HG02588 (cell line): ENCODE measurements around the gene ARHGAP15.

Experiments used
- ATAC-seq: cut with Tn5 transposase; IDR thresholded peaks from one replicate; pipeline ENCODE4 v1.9.1; 2021; ENCODE audit warnings: mild to moderate bottlenecking, moderate library complexity; ENCODE audit not compliant: unreplicated experiment

ARHGAP15 gene

GRCh38 chr2:143607231-143608062, 478.2 kb downstream of the ARHGAP15 start:
- no peak for ATAC-seq

- no peak for ATAC-seq
Observed at GRCh38 chr2:143608063-143608423, 478.8 kb downstream of the ARHGAP15 start.

- no peak for ATAC-seq
Observed at GRCh38 chr2:143608758-143609157, 479.5 kb downstream of the ARHGAP15 start.

GRCh38 chr2:143611336-143611735, 482.1 kb downstream of the ARHGAP15 start:
- no peak for ATAC-seq

GRCh38 chr2:143615562-143615961, 486.3 kb downstream of the ARHGAP15 start:
- no peak for ATAC-seq

GRCh38 chr2:143616452-143616851, 487.2 kb downstream of the ARHGAP15 start:
- no peak for ATAC-seq

- ATAC-seq = no peak
Observed at GRCh38 chr2:143617803-143618415, 488.7 kb downstream of the ARHGAP15 start.

GRCh38 chr2:143622106-143622505, 492.9 kb downstream of the ARHGAP15 start:
- ATAC-seq = no peak

- ATAC-seq = no peak
Observed at GRCh38 chr2:143623231-143623908, 494.2 kb downstream of the ARHGAP15 start.

GRCh38 chr2:143623909-143624260, 494.7 kb downstream of the ARHGAP15 start:
- ATAC-seq = no peak

- ATAC-seq = no peak
Observed at GRCh38 chr2:143629340-143629739, 500.1 kb downstream of the ARHGAP15 start.

GRCh38 chr2:143632751-143633374, 503.6 kb downstream of the ARHGAP15 start:
- no peak for ATAC-seq

- no peak for ATAC-seq
Observed at GRCh38 chr2:143633419-143633818, 504.2 kb downstream of the ARHGAP15 start.

- no peak for ATAC-seq
Observed at GRCh38 chr2:143635302-143635701, 506.1 kb downstream of the ARHGAP15 start.

- no peak for ATAC-seq
Observed at GRCh38 chr2:143635936-143636335, 506.7 kb downstream of the ARHGAP15 start.

GRCh38 chr2:143640826-143641225, 511.6 kb downstream of the ARHGAP15 start:
- no peak for ATAC-seq

- ATAC-seq = no peak
Observed at GRCh38 chr2:143645921-143646645, 516.9 kb downstream of the ARHGAP15 start.

GRCh38 chr2:143649226-143649740, 520.1 kb downstream of the ARHGAP15 start:
- ATAC-seq = no peak

GRCh38 chr2:143652692-143653091, 523.5 kb downstream of the ARHGAP15 start:
- ATAC-seq = no peak

GRCh38 chr2:143668234-143668633, 539.0 kb downstream of the ARHGAP15 start:
- ATAC-seq = no peak

- no peak for ATAC-seq
Observed at GRCh38 chr2:143674051-143674450, 544.8 kb downstream of the ARHGAP15 start.
